Measurements from ENCODE around the gene SIAE. TPM values are rescaled to one million over a fixed set of nuclear protein-coding genes. Genes with fewer than 3 reads are reported as not detected.

Gene SIAE
- total RNA-seq, 2 donors from 2014 or later: 128 to 236 TPM

DNA sequence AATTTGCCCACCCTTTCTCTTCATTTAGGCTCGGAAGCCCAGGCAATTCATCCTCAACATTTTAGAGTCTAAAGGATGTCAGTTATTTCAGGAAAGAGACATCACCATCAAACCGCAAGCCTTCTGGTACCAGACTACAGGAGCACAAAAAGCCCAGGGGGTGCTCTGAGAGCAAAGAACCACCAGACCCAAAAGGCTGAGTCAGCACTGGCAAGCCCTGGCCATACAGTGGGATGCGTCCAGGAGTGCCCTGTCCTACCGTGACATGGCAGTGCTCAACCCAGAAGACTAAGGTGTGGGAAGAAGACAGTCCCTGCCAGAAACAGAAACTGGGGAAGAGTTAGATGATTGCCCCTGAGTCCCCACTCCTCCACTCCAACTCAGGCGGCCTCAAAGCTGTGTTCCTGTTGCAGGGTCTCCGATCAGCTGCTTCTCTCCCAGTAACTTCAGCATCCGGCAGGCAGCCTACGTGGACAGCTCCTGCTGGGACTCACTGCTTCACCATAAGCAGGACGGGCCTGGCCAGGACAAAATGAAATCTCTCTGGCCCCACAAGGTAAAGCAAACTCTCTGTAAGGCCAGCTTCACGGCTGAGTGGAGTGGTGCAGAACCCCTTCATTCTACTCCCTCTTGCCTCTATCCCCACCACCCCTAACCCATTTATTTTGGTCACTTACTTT, 60.8 kb downstream of the SIAE start:
- no peak for DNase-seq

GRCh38 chr11:124612045-124612444, 61.5 kb downstream of the SIAE start:
- intact Hi-C loops (cut with DNase I): no loop called here
- Histone ChIP-seq H3K4me1 (no peaks in the 10 kb centered on the region), H3K9me3 (no peaks in the 10 kb centered on the region), H3K36me3 (no peaks in the 10 kb centered on the region), H3K9ac (ENCODE audit: low read depth in 2 of 2, low read length in 2 of 2) (no peak overlapping the region), H3K27ac (no peak overlapping the region), H3K27me3 (no peaks in the 10 kb centered on the region), H3K4me3 (no peak overlapping the region)
- TF ChIP-seq, protein P1, sequence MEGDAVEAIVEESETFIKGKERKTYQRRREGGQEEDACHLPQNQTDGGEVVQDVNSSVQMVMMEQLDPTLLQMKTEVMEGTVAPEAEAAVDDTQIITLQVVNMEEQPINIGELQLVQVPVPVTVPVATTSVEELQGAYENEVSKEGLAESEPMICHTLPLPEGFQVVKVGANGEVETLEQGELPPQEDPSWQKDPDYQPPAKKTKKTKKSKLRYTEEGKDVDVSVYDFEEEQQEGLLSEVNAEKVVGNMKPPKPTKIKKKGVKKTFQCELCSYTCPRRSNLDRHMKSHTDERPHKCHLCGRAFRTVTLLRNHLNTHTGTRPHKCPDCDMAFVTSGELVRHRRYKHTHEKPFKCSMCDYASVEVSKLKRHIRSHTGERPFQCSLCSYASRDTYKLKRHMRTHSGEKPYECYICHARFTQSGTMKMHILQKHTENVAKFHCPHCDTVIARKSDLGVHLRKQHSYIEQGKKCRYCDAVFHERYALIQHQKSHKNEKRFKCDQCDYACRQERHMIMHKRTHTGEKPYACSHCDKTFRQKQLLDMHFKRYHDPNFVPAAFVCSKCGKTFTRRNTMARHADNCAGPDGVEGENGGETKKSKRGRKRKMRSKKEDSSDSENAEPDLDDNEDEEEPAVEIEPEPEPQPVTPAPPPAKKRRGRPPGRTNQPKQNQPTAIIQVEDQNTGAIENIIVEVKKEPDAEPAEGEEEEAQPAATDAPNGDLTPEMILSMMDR (IDR thresholded peaks at IDR 0.05): no peak
- no peak for DNase-seq

More for the DNA sequence above, 60.8 kb downstream of the SIAE start:
- intact Hi-C loops (cut with DNase I): no loop called here
- Histone ChIP-seq H3K27me3 (no peaks in the 10 kb centered on the region), H3K9ac (ENCODE audit: low read depth in 2 of 2, low read length in 2 of 2) (no peak overlapping the region), H3K4me3 (no peak overlapping the region), H3K36me3 (no peaks in the 10 kb centered on the region), H3K9me3 (no peaks in the 10 kb centered on the region), H3K27ac (no peak overlapping the region), H3K4me1 (no peaks in the 10 kb centered on the region)
- TF ChIP-seq, protein P1 (IDR thresholded peaks at IDR 0.05): no peak

DNA sequence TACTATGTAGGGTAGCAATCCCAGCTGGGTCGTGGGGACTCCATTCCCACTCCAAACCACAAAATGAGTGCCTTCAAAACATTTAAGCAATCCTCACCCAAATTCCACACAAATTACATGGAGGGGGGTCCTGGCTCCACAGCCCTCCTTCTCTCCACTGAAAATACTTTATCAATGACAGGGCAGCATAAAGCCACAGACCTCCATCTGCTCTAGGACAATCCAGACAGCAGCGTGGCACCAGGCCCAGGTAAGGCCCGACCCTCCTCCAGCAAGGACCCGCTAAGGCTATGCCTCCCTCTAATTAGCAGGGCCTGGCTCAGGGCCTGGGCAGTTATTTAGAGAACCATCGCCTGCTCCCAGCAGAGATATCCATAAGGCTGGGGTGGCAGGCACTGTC, 62.5 kb downstream of the SIAE start, which contains the start of gene PANX3:
PANX3 (plus strand) TSS at position 365 of the 400 bp plus-strand sequence. CDS start 129 bp downstream, outside the sequence.
- Histone ChIP-seq H3K9me3 (no peaks in the 10 kb centered on the region), H3K9ac (ENCODE audit: low read depth in 2 of 2, low read length in 2 of 2) (no peak within 1 kb of the TSS), H3K27me3 (no peaks in the 10 kb centered on the region), H3K36me3 (no peaks in the 10 kb centered on the region), H3K4me1 (no peaks in the 10 kb centered on the region), H3K4me3 (no peak within 1 kb of the TSS), H3K27ac (no peak within 1 kb of the TSS)
- no peak for DNase-seq
- TF ChIP-seq, protein P1 (IDR thresholded peaks at IDR 0.05): no peak
- intact Hi-C loops (cut with DNase I): no loop called here

DNA sequence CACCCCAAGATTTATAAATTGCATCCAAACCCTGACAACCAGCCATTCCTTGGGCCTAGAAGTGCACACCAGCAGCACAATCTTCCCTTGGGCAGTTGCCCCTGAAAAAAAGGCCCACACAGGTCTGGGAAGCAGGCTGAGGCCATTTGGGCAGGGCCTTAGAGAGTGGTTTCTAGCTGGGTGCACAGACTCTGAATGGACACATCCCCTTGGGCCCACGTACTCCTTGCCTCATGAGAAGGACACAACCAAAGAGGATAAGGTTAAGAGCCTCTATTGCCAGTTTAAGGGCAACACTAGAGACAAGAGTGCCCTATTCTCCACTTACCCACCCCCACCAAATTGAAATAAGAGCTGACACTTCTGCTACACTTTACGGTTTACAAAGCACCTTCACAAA, 63.2 kb downstream of the SIAE start:
- no peak overlapping the region for H3K9ac ChIP-seq (ENCODE audit: low read depth in 2 of 2, low read length in 2 of 2)
- intact Hi-C loops (cut with DNase I): no loop called here
- no peak overlapping the region for H3K27ac ChIP-seq
- no peak overlapping the region for H3K4me3 ChIP-seq
- no peak for DNase-seq
- no peaks in the 10 kb centered on the region for H3K36me3 ChIP-seq
- no peaks in the 10 kb centered on the region for H3K9me3 ChIP-seq
- TF ChIP-seq, protein P1 (IDR thresholded peaks at IDR 0.05): no peak
- H3K4me1 ChIP-seq: no peaks in the 10 kb centered on the region
- no peaks in the 10 kb centered on the region for H3K27me3 ChIP-seq

GRCh38 chr11:124608147-124608546, 65.4 kb downstream of the SIAE start:
- no peak for DNase-seq
- Histone ChIP-seq H3K4me1 (no peaks in the 10 kb centered on the region), H3K4me3 (no peak overlapping the region), H3K9me3 (no peaks in the 10 kb centered on the region), H3K27ac (no peak overlapping the region), H3K36me3 (no peaks in the 10 kb centered on the region), H3K27me3 (no peaks in the 10 kb centered on the region), H3K9ac (ENCODE audit: low read depth in 2 of 2, low read length in 2 of 2) (no peak overlapping the region)
- intact Hi-C loops (cut with DNase I): no loop called here
- TF ChIP-seq, protein P1 (IDR thresholded peaks at IDR 0.05): no peak

All from colonic mucosa (tissue), 4 donors.